Pons (tissue), 1 donor: Measurements from ENCODE around the gene PRSS27.

Source experiments
- DNase-seq: peaks from one replicate; pipeline ENCODE4 v3.0.0-alpha.2; 2016; ENCODE audit warnings: low spot score

PRSS27 gene

DNA sequence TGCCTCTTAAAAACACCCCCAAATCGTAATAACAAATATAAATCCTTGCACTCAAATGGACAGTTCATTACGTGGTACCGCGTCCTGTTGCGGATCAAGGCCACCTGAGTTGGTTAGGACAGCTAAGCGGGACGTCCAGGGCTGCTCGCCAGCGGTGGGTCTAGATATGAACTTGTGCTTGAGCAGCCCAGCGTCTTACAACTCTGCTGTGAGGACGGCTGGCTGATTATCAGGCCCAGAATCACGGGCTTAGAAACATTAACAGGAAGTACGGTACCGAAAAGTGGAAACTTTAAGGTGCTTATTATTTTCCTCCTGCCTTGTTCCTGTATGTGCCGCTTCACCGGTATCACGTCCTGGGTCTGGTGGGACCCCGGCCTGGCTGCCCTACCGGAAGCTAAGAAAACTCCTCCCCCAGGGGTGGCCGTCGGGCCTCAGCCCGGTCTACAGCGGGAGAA is 31.6 kb upstream of the PRSS27 start:
- DNase-seq: no peak

DNA sequence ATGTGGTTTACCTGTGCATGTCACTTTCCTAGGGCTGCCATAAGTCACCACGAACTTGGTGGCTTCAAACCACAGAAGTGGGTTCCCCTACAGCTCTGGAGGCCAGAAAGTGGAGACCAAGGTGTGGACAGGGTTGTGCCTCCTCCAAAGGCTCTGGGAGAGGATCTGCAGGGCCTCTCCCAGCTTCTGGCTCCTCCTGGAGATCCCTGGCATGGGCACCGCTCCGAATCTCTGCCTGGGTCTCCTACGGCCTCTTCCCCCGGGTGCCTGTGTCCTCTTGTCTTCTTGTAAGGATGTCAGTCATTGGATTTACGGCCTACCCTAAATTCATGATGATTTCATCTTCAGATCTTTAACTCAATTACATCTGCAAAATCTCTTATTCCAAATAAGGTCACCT is 29.9 kb upstream of the PRSS27 start:
- DNase-seq: no peak

DNA sequence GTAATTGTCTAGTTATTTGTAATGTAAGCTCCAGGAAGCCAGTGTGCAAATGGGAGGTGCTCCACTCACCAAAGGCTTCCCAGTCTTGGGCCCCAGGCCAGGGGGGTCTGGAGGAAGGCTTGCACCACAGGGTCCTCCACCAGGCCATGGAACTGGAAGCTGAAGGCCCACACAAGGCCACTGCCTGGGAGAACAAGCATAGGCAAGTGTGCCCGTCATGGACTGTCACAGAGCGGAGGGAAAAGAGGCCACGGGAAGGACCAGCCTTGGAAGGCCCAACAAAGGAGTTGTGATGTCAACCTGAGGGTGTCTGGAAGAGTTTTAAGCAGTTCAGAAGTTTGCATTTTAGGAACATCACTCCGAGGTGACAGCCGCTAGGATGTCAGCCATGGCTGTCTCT is 29.5 kb upstream of the PRSS27 start:
- DNase-seq: no peak

DNA sequence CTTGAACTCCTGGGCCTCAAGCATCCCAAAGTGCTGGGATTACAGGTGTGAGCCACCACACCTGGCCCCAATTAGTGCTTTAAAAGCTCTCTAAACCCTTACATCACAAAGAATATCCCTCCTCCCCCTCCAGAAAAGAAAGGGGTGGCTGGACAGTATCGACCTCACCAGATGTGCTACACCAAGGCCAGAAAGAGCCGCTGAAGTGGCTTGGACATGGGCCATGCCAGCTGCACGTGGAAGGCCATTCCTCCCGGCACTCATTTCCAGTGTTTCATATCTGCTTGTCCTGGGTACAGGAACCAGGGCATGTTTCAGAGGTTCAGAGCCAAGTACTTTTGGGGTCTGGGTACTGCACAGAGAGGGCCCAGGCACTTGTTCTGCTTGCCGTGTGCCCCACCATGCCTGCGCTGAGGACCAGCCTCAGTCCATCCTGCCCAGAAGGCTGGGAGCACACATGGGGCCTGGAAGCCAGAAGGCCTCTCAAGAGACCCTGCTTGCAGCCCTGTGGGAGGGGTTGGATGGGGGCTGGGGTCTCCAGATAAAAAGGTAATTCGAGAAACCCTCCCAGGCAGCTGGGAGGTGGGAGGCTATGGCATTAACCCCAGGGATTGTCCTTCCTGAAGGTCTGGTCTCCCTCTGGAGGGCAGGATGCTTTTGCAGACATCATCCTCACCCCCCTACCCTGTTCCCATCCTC is 28.9 kb upstream of the PRSS27 start:
- DNase-seq: no peak

DNA sequence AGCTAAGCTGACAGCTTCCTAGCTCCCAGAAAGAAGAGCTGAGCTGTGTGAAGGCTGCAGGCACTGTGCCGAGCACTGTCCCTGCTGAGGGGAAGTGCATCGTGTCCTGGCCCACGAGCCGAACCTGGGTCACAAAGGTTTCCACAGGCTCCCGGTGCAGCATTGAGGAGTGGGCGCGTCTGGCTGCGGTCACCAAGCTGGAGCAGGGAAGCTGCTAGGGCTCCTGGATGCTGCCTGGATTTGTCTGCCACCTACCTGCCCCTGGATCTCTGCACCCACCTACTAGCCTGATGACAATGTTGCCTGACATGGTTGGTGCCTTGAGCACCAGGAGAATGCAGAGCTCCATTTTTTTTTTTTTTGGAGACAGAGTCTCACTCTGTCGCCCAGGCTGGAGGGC is 25.9 kb upstream of the PRSS27 start:
- DNase-seq: no peak

DNA sequence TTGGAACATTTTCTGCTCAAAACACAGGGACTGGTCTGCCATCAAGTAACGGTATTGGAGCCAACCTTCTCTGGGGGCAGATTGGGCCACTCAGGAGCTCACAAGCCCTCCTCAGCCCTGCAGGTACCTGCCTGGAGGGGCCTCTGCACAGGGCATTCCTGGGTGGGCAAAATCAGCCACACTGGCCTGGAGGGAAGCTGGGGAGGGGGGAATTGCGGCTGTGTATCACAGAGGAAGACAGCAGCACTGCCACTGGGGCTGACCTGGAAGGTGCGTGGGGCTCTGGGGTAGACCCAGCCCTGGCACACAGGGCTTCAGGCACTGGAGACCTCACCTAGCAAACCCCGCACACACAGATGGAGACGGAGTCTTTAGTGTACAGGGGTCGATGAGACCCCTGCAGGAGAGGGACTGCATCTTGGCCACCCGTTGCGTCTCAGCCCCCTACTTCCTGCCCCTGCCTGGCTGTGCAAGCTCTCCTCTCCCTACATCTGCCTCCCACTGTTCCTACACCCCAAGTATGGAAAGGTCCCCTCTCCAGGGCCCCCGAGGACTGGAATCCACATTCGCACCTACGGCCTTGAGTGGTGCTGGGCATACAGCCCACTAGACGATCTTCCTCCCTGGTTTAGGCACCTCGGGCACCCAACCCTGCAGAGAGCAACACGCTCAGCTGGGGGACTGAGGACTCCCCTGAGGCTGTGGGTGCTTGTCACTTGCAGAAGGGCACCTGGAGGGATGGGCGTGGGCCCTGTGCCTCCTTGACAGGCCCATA is 25.3 kb upstream of the PRSS27 start:
- no peak for DNase-seq

DNA sequence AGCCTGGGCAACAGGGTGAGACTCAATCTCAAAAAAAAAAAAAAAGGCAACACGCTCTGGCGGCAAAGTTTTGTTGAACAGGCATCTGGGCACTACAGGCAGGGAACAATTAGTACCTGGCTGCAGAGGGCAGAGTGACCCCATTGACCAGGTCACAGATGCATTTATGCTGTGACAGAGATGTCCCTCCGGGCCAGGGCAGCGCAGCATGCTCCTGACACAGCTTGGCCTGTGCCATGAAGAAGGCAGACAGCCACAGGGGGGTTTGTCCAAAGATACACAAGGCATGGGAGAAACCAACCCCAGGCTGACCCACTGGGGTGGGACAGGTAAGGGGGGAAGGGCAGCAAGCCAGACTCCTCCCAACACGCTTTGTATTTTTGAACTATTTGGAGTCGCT is 24.7 kb upstream of the PRSS27 start:
- no peak for DNase-seq

DNA sequence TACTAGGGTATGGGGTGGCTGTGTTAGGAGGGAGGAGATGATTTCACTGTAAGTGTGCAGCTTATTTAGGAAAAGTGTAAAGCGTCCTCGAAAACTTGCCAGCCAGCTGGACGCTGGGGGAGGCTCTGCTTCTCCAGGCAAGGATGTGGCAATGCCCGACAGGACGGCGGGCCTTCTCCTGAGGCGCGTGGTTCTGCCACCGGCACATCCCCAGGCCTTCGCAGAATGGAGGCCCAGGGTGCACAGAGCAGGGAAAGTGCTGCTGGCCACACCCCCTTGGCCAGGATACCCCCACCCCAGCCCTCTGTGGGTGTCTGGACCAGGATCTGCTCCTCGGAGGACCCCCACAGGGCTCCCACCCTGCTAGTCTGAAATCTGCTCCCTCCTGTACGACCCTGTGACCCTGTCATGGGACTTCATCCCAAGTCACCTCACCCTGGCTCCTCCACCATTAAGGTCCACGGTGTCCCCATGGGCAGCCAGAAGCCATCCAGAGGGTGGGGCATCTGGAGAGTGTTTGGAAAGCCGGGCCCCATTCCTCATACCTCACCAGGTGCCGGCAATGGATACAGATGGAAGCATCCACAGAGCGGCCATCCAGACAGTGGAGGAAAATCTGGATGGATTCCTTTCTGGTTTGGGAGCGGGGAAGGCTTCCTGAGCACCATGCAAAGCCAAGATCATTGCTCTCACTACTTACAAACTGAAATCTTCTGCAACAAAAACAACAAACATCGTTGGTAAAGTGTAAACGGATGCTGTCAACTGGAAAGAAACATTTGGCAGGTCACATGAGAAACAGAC is 23.2 kb upstream of the PRSS27 start:
- DNase-seq: no peak

DNA sequence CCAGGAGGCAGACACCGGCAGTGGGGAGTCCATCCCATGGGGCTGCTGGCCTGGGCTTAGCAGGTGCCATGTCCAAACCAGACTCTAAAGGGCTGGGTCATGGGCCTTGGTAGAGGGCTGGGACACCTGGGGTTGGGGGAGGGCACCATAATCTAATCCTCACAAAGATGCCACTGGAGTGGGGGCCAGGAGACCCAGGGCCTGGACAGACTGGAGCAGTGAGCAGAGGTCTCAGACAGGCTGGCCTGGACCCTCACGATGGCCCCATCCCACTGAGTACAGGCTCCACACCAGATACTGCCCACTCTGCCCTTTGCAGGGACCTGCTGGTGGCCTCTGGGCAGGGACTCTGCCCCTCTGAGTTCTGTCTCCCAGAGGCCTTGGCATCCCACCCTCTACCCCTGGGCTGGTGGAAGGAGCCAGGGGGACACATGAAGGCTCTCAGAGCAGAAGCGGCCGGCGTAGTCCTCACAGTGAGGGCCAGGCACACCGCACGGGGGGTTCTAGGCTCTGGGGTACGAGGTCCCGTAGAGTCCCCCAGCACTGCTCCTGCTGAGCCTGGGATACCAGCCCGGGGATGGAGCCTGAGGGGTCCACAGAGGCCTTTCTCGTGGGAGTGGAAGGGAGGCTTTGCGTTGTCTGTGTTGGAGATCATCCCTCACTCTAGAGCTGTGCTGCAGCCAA is 22.4 kb upstream of the PRSS27 start:
- DNase-seq: no peak

DNA sequence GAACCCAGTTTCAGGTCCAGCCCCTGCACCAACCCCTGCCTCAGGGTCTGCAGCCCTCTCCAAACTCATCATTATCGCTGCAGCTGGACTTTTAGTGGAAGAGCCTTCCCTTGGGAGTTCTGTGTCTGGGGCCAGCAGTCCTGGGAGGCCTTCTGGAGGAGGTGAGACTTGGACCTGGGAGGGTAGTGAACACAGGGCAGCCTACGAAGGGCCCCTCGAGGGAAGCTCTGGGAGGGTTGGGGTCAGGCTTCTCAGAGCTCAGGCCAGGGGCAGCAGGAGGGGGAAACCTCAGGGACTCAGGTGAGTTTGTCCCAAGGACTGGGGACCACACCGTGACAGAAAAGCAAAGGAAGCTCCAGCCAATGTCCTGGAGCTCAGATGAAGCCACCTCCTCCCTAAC is 21.1 kb upstream of the PRSS27 start:
- no peak for DNase-seq

DNA sequence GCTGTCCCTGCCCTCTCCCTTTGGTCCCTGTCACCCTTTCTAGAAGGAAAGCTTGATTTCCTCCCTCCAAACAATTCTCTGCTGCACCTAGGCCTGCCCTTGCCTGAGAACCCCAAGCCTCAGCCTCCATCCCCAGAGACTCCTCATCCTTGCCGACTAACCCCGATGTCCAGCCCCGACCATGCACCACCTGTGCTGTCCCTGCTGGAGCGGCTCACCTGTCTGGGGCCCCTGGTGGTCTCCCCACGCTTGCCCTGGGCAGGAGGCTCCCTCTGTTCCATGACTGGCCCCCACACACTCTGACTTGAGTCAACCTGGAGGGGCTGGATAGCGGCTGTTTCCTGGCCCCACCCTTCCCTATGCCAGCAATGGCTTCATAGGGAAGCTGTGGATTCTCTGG is 20.5 kb upstream of the PRSS27 start:
- DNase-seq: no peak

DNA sequence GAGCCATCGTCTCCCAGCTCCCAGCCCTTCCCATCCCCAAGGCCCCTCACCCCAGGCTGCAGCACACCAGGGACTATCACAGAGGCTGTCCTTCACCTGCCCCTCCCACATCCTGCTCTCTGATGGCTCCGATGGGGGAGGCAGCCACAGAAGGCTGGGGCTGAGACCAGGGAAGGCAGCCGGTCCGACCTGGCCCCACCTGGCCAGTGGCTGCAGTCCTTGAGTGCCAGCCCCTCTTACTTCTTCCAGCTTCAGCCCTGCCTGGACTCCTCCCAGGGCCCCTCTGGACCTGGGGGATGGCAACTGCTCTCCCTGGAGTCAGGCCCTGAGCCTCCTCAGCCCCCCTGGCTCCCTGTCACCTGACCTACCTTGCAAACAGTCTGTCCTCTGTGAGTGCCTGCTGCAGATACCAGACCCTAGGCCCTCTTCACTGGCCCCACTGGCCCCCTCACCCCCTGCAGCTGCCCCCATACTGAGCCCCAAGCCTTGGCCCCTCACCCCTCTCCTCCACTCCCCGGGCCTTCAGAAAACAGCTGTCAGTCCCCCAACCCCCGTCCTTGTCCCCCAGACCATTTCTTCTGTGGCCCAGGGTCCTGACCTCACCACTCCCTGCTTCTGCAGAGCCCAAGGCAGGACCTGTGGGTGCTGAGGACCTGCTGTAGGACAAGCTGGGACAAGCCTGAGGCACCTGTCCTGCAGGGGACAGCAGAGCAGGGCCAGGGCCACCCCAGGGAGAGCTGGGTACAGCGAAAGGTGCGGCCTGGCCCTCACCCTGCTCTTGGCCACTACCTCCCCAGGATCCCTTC is 19.8 kb upstream of the PRSS27 start:
- DNase-seq: no peak

DNA sequence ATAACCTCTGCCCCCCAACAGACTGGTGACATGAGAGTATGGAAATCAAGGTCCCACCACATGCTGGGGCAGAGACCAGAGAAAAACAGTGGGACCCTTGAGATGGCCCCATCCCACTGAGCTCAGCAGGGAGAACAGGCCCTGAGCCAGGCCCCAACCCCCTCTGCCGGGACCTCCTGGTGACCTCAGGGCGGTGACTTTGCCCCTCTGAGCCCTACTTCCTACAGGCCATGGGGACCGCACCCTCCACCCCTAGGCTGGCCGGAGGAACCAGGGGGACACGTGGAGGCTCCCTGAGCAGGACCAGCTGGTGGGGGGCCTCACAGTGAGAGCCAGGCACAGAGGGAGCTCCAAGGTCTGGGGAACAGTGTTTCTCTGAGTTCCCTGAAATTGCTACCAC is 18.6 kb upstream of the PRSS27 start:
- DNase-seq: no peak

DNA sequence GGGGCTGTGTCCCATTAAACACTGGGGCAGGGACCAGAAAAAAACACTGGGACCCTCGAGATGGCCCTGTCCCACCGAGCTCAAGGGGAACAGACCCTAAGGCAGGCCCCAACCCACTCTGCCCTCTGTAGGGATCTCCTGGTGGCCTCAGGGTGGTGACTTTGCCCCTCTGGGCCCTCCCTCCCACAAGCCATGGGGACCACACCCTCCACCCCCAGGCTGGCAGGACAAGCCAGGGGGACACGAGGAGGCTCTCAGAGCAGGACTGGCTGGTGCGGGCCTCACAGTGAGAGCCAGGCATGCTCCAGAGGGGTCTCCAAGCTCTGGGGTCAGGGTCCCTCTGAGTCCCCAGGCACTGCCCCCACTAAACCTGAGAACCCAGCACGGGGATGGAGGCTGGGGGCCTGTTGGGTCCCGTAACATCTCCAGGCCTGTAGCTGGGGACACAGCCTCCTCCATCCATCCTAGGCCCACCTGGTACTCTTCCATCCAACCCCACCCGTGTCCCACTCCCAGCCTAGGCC is 17.9 kb upstream of the PRSS27 start:
- DNase-seq: no peak

DNA sequence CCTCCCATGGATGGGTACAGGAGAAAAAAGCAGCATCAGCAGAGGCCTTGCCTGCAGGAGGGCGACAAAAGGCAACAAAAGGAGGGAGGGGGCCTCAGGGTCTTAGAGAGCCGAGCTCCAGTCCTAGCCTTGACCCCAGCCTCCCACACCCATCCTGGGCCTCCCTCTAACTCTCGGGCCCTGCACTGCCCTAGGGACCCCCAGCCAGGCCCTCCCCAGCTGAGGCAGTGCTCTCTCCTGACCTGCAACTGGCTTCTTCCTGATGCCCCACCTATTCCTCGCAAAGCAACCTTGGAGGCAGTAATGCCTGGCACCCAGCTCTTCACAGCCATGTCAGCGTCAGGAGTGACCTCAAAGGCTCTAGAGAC is 17.2 kb upstream of the PRSS27 start:
- DNase-seq: no peak

DNA sequence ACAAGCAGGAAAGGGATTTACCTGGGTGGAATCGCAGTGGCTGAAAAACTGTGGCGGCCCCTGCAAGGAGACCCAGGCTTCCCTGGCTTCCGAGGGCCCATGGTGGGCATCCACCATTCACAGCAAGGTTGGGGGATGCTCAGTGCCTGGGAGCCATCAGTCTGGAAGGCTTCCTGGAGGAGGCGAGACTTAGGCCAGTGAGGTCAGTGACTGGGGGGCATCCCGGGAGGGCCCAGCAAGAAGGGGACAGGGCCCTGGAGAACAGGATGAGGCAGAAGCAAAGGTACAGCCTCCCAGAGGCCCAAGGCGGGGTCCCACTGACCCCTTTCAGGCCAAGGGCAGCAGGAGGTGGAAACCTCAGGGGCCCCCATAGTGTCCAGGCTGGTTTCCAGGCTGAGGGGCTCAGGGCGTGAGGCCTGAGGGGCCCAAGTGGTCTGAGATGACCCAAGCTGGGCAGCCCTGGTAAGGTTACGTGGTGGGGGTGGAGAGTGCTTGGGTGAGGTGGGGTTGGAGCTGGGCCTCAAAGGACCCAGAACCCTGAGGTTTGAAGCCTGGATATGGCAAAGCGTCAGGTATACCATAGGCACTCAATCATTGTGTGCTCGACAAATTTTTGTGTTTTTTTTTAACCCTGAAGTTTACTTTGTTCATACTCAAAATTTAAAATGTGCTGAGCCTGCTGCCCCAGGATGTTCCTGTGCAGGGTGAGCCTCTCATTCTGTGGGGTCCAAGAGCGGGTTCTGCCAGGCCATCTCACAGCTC is 16.6 kb upstream of the PRSS27 start:
- no peak for DNase-seq

DNA sequence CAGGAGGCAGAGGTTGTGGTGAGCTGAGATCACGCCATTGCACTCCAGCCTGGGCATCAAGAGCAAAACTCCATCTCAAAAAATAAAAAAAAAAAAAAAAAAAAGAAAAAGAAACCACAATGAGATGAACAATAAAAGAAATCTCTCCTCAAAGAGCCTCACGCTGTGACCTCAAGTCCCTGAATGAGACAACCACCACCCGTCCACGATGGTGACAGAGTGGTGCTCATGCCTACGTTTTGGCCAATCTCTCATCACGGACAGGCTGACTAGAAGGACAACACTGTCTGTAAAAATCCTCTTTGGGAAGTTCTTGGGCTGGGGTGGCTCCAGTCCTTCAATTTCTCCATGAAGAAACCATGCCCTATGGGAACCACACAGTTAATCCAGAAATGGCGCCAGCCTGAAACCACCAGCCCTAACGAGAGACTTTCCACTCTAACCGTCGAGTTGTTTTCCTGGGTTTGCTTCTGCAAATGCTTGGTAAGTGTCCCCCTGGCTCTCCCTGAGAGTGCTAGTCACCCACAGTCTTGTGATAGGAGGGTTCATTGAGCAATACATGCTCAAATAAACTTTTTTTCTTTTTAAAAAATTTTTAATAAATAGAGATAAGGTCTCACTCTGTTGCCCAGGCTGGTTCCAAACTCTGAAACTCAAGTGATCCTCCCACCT is 15.0 kb upstream of the PRSS27 start:
- no peak for DNase-seq

DNA sequence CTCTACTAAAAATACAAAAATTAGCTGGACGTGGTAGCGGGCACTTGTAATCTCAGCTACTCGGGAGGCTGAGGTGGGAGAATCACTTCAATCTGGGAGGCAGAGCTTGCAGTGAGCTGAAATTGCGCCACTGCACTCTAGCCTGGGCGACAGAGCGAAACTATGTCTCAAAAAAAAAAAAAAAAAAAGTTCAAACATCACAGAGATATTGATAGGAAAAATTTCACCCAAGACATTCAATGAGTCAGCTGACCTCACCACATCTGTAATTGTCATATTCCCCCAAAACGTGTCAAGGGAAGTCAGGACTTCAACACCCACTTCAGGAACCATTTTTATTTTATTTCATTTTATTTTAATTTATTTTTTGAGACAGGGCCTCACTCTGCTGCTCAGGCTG is 8.0 kb upstream of the PRSS27 start:
- DNase-seq: no peak

DNA sequence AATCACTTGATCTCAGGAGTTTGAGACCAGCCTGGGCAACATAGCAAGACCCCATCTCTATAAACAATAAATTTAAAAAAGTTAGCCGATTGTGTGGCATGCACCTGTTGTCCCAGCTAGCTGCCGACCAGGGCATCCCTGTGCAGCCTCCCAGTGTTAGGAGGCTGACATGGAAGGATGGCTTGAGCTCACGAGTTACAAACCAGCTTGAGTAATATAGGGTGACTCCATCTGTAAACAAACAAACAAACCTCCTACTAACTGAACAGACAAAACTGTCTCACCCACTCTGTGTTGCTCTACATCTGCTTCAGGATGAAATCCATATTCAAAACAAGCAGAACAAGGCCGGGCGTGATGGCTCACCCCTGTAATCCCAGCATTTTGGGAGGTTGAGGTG is 6.9 kb upstream of the PRSS27 start:
- no peak for DNase-seq

DNA sequence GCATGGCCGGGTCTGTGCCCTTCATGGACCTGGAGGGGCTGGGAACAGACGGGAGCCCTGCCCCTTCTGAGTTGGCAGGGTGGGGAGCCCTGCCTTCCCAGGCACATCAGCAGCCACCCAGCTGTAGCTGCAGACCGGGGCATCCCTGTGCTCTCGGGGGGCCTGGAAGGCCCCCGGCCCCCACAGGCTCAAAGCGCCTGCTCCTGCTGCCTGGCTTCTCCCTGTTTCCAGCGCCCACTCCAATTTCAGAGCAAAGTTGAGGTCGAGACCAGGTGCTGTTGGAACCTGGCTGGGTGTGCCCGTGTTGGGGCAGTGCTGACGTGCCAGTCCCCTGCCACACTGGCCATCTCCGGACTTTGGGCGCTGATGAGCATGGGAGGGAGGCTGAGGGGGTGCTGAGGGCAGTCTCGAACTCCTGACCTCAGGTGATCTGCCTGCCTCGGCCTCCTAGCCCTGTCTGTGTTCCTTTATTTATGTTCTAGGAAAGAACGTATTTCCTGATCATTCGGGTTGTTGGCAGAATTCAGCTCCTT is 4.9 kb upstream of the PRSS27 start:
- no peak for DNase-seq
